ENCODE results near the gene IRF2BP2.

Gene IRF2BP2

DNA sequence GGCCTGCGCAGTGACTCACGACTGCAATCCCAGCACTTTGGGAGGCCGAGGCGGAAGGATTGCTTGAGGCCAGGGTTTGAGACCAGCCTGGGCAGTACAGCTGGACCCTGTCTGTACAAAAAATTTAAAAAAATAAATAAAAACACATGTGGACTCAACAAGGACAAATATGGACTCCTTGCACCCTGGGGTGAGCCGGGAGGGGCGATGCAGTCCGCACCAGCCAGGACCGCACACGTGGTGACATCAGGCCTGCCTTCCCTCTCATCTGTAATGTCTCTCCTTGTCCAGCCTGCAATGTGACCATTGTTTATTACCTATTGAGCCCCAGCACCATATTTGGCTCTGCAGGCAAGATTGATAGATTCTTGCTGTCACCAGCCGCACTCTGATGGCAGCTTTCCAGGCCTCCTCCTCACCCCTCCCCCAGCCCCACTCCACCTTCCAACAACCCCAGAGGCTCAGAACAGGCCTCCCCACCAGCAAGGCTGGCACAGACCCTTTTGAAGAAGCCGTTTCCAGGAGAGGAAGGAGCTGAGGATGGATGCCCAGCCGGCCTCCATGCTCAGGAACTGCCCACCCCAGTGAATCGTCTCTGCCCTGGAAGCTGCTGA is 55.2 kb downstream of the IRF2BP2 start:
- DNase-seq, result no peak
